Psoas muscle (tissue), 8 donors: ENCODE data around the gene INPP5K. TPM values are rescaled to one million over a fixed set of nuclear protein-coding genes. Genes with fewer than 3 reads are reported as not detected.

Experiments used
- ATAC-seq, 4 donors: fragments of 200-7000 bp; cut with Tn5 transposase; one replicate each; pipeline ENCODE4 v1.9.1; 2020; ENCODE audit warnings: moderate library complexity in 3 of 4, mild to moderate bottlenecking in 2 of 4
- DNase-seq, 2 donors: peaks; one replicate each; pipeline ENCODE4 v3.0.0-alpha.2; 2020
- H3K27ac ChIP-seq: fragments of 200-600 bp; one replicate; pipeline ENCODE4 v1.8.0; 2022
- H3K27me3 ChIP-seq, 3 donors: fragments of 200-600 bp in 1 of 3; one replicate each; pipeline versions ENCODE4 v1.6.1 to v1.8.0; 2013 to 2022; ENCODE audit warnings: low read length in 2 of 3, mild to moderate bottlenecking in 2 of 3, moderate library complexity in 1 of 3; ENCODE audit not compliant: insufficient read depth in 3 of 3
- H3K36me3 ChIP-seq, 2 donors: fragments of 200-600 bp in 1 of 2; one replicate each; pipeline versions ENCODE4 v1.6.1 to v1.8.0; 2013 to 2022; ENCODE audit warnings: low read depth in 1 of 2, mild to moderate bottlenecking in 1 of 2, moderate library complexity in 1 of 2; ENCODE audit not compliant: insufficient read depth in 1 of 2
- H3K4me1 ChIP-seq: fragments of 200-600 bp; one replicate; pipeline ENCODE4 v1.8.0; 2022
- H3K4me3 ChIP-seq: fragments of 200-600 bp; one replicate; pipeline ENCODE4 v1.8.0; 2022; ENCODE audit warnings: mild to moderate bottlenecking
- H3K9me3 ChIP-seq: fragments of 200-600 bp; one replicate; pipeline ENCODE4 v1.8.0; 2022
- CTCF ChIP-seq: fragments of 200-600 bp; IDR thresholded peaks from one replicate; pipeline ENCODE4 v1.8.0; 2022; ENCODE audit warnings: antibody characterized with exemption
- WGBS, 3 donors: extraction: QIAGEN DNeasy Blood & Tissue Kit; methylation state at CpG; one replicate each; pipeline versions ENCODE4 v1.1.6 to v1.1.7; 2013; 5-methylcytosine and 5-hydroxymethylcytosine counted together
- intact Hi-C, 2 donors: fragments of 100-400 bp; cut with DNase I; formaldehyde crosslinking; loops; one replicate each; pipeline versions ENCODE4 v1.11.0 to v1.14.2; 2022
- polyA plus RNA-seq, 3 donors: library from polyadenylated mRNA; stranded (reverse); fragments of 200-250 nt; gene quantifications; one replicate each; pipeline ENCODE4 v1.2.3, GENCODE V29; 2013
- total RNA-seq, 4 donors: library from RNA; stranded (reverse); fragmentation: NEBNext Ultra II Directional in 2 of 4; extraction: Animal tissue kit (Norgen Biotek cat#: 25700) in 2 of 4; gene quantifications; one replicate each; pipeline versions ENCODE4 v1.2.1 to v1.2.4, GENCODE V29; 2021 to 2023
- donor health status: healthy with polysubstance abuse.
- donor health status: DM: no; HTN: no; CAD: no; lungs with moderate emphysema.
- donor health status: Bipolar disorder and iron deficiency.
- donor health status: healthy.
- donor health status: DM: yes; HTN: yes; CAD: no.
- donor health status: DM: no; HTN: no; CAD: no.
- donor health status: DM: no; HTN: no; CAD: no.
- donor health status: DM: yes; HTN: yes; CAD: no.

INPP5K gene
- total and polyA plus RNA-seq, 7 donors, result 25.6 to 45.4 (median 38.9) TPM

GRCh38 chr17:1494203-1494602 is 22.2 kb downstream of the INPP5K start:
- intact Hi-C loops, result loop anchor here in 1 of 2 donors (2.0 kb wide), 1 partner anchor 19 kb away; no protein-coding TSS in a partner anchor
- WGBS, 3 donors, result 90 to 96% (median 94%) methylated on average over 7 of the region's 7 CpGs
- no peak for DNase-seq
- ATAC-seq, result no peak
- no peak overlapping the region for H3K27ac ChIP-seq
- no peaks in the 10 kb centered on the region for H3K9me3 ChIP-seq
- H3K4me3 ChIP-seq, result no peak overlapping the region
- H3K36me3 ChIP-seq, result peaks cover 0 to 26% of the 10 kb centered on the region in 2 donors
- TF ChIP-seq CTCF, result no peak
- no peaks in the 10 kb centered on the region for H3K27me3 ChIP-seq
- H3K4me1 ChIP-seq, result peaks cover 56% of the 10 kb centered on the region

- 67 to 72% (median 70%) methylated on average over 22 to 23 of the region's 23 CpGs for WGBS, 3 donors
- Histone ChIP-seq H3K36me3 (peaks cover 0 to 20% of the 10 kb centered on the region in 2 donors), H3K27ac (peak overlapping the region; percentile 12), H3K9me3 (no peaks in the 10 kb centered on the region), H3K27me3 (no peaks in the 10 kb centered on the region), H3K4me3 (no peak overlapping the region), H3K4me1 (peaks cover 63% of the 10 kb centered on the region)
- intact Hi-C loops, result no loop called here
- peak in 1 of 2 donors; percentile 67 for DNase-seq
- no peak for ATAC-seq
- no peak for TF ChIP-seq CTCF
Measured at GRCh38 chr17:1493291-1493980, 23.0 kb downstream of the INPP5K start.

GRCh38 chr17:1492249-1493206 is 23.9 kb downstream of the INPP5K start, which contains the start of gene MYO1C:
Gene MYO1C (minus strand): TSS chr17:1492686. CDS start chr17:1492487, 199 bp downstream.
- no peaks in the 10 kb centered on the region for H3K9me3 ChIP-seq
- H3K4me1 ChIP-seq, result peaks cover 70% of the 10 kb centered on the region
- peak within 1 kb of the TSS; percentile 70 for H3K4me3 ChIP-seq
- TF ChIP-seq CTCF, result no peak
- WGBS, 3 donors, result 65 to 73% (median 70%) methylated on average over 33 to 35 of the region's 35 CpGs
- ATAC-seq (no peak), DNase-seq (peak in 1 of 2 donors; percentile 51)
- H3K27me3 ChIP-seq, result no peaks in the 10 kb centered on the region
- H3K36me3 ChIP-seq, result peaks cover 0 to 16% of the 10 kb centered on the region in 2 donors
- peak within 1 kb of the TSS; percentile 77 for H3K27ac ChIP-seq
- intact Hi-C loops, result no loop called here

- intact Hi-C loops, result no loop called here
- DNase-seq (peak; percentile 77 to 81), ATAC-seq (peak; percentile 28 to 51 (median 47))
- H3K9me3 ChIP-seq, result no peaks in the 10 kb centered on the region
- H3K4me1 ChIP-seq, result peaks cover 77% of the 10 kb centered on the region
- no peaks in the 10 kb centered on the region for H3K27me3 ChIP-seq
- peaks cover 0 to 8% of the 10 kb centered on the region in 2 donors for H3K36me3 ChIP-seq
- no peak for TF ChIP-seq CTCF
- peak overlapping the region; percentile 85 for H3K4me3 ChIP-seq
- WGBS, 3 donors, result 4 to 20% (median 8%) methylated on average over 38 to 94 of the region's 94 CpGs
- peak overlapping the region; percentile 82 for H3K27ac ChIP-seq
Measured at GRCh38 chr17:1491443-1492248, 24.8 kb downstream of the INPP5K start.
